ENCODE data around the gene MTRFR. TPM values are rescaled to one million over a fixed set of nuclear protein-coding genes. Genes with fewer than 3 reads are reported as not detected.

MTRFR gene
- total RNA-seq, 1 donor from 2014 or later, result 15.1 TPM

DNA sequence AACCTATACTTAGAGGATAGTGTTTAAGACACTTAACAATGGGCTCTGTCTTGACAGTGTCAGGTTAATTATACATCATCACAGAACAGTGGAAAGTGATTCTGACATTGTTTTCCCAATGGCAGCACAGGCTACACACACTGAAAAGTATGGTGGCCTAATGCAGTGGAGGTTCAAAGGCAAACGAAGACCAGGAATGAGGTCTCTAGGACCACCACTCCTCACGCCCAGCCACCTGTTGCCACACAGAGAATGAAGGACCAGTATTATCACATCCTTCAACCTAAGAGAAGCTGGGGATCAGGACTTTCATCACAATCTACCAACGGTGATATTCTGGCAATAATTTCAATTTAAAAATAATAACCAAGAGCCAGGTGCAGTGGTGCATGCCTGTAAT is 73.0 kb downstream of the MTRFR start:
- TF ChIP-seq, protein P1, sequence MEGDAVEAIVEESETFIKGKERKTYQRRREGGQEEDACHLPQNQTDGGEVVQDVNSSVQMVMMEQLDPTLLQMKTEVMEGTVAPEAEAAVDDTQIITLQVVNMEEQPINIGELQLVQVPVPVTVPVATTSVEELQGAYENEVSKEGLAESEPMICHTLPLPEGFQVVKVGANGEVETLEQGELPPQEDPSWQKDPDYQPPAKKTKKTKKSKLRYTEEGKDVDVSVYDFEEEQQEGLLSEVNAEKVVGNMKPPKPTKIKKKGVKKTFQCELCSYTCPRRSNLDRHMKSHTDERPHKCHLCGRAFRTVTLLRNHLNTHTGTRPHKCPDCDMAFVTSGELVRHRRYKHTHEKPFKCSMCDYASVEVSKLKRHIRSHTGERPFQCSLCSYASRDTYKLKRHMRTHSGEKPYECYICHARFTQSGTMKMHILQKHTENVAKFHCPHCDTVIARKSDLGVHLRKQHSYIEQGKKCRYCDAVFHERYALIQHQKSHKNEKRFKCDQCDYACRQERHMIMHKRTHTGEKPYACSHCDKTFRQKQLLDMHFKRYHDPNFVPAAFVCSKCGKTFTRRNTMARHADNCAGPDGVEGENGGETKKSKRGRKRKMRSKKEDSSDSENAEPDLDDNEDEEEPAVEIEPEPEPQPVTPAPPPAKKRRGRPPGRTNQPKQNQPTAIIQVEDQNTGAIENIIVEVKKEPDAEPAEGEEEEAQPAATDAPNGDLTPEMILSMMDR (IDR thresholded peaks at IDR 0.05; ENCODE audit: unreplicated experiment), result no peak
- no peak overlapping the region for H3K4me3 Mint-ChIP-seq (ENCODE audit: low read depth)
- H3K27me3 Mint-ChIP-seq, result no peaks in the 10 kb centered on the region
- peaks cover 28% of the 10 kb centered on the region for H3K36me3 Mint-ChIP-seq (ENCODE audit: insufficient read depth)
- H3K27ac Mint-ChIP-seq, result peak overlapping the region; percentile 20
- H3K4me1 Mint-ChIP-seq (ENCODE audit: low read depth), result no peaks in the 10 kb centered on the region
- H3K9me3 Mint-ChIP-seq (ENCODE audit: low read depth), result no peaks in the 10 kb centered on the region
- no peak for DNase-seq (ENCODE audit: low spot score, unreplicated experiment)

Other genes starting within 250 kb of the MTRFR start
- 2.1 and 2.6 TPM in 2 replicates for gene PITPNM2, start 82.3 kb upstream of the MTRFR start, total RNA-seq
- 36.7 and 39.3 TPM in 2 replicates for gene MPHOSPH9, start 295 bp upstream of the MTRFR start, total RNA-seq
- gene CDK2AP1, start 38.4 kb downstream of the MTRFR start, total RNA-seq, result 182 and 184 TPM in 2 replicates
- 45.7 and 46.9 TPM in 2 replicates for gene SBNO1, start 131.4 kb downstream of the MTRFR start, total RNA-seq
- gene KMT5A, start 150.7 kb downstream of the MTRFR start, total RNA-seq, result 42.4 and 48.9 TPM in 2 replicates
- 2.8 TPM in 2 replicates for gene RILPL2, start 203.2 kb downstream of the MTRFR start, total RNA-seq
- 29.2 and 29.8 TPM in 2 replicates for gene SNRNP35, start 224.7 kb downstream of the MTRFR start, total RNA-seq

Data from progenitor cell of endocrine pancreas (in vitro differentiated cells).